ENCODE measurements around the gene SYTL3. TPM values are rescaled to one million over a fixed set of nuclear protein-coding genes. Genes with fewer than 3 reads are reported as not detected.

Gene SYTL3
- total and polyA plus RNA-seq, 2 experiments from 2014 or later, result 0.07 TPM; not detected in 1

- H3K36me3 ChIP-seq (ENCODE audit: insufficient read depth), result 0 out of 2 replicates have a peak, but pooled peaks cover 1% of the 10 kb centered on the region
- H3K4me3 ChIP-seq, result no peak overlapping the region
- H3K9me2 ChIP-seq (ENCODE audit: insufficient read depth), result no peaks in the 10 kb centered on the region
- no peak overlapping the region for H3K4me2 ChIP-seq
- H4K20me1 ChIP-seq (replicated peaks; ENCODE audit: insufficient read depth), result no peaks in the 10 kb centered on the region; the same call in 1 of the 2 replicates
- peaks cover 33% of the 10 kb centered on the region for H3K27me3 Mint-ChIP-seq (ENCODE audit: insufficient read depth, low read depth, poor library complexity)
- DNase-seq (ENCODE audit: low spot score) (no peak), ATAC-seq (no peak)
- H3K4me1 ChIP-seq (ENCODE audit: insufficient read depth), result peaks cover 15% of the 10 kb centered on the region
- H3F3A ChIP-seq (replicated peaks; ENCODE audit: low read depth), result peaks cover 23% of the 10 kb centered on the region; the same call in 1 of the 2 replicates
- H3K27ac ChIP-seq (ENCODE audit: low read depth), result no peak overlapping the region
- H2AFZ ChIP-seq, result no peak overlapping the region
- TF ChIP-seq STAT1 (IDR thresholded peaks at IDR 0.05; ENCODE audit: unreplicated experiment) (no peak), NANOG (IDR thresholded peaks at IDR 0.05; ENCODE audit: borderline replicate concordance) (no peak), ZNF462 (CRISPR knock-in tag; IDR thresholded peaks at IDR 0.05) (no peak), EZH2 (IDR thresholded peaks at IDR 0.05; ENCODE audit: low read depth, unreplicated experiment) (no peak), POLR2AphosphoS5 (IDR thresholded peaks at IDR 0.05; ENCODE audit: low read depth) (no peak), JUNB (IDR thresholded peaks at IDR 0.05; ENCODE audit: unreplicated experiment) (no peak), ZNF114 (CRISPR knock-in tag; IDR thresholded peaks at IDR 0.05) (no peak), ETS1 (IDR thresholded peaks at IDR 0.05) (no peak), REST (IDR thresholded peaks at IDR 0.05; ENCODE audit: unreplicated experiment) (no peak), CTCF (conservative IDR thresholded peaks at IDR 0.05; ENCODE audit: low read depth in 2 of 2) (no peak), ZNF331 (CRISPR knock-in tag; IDR thresholded peaks at IDR 0.05; ENCODE audit: low read depth) (no peak)
- no peaks in the 10 kb centered on the region for H3K27me3 ChIP-seq (ENCODE audit: insufficient read depth)
- no peak overlapping the region for H3K27ac Mint-ChIP-seq
- H3K4me1 Mint-ChIP-seq, result peaks cover 31% of the 10 kb centered on the region
- H3K9me3 Mint-ChIP-seq, result peaks cover 2% of the 10 kb centered on the region; the same call in 2 of the 3 replicates
- peaks cover 9% of the 10 kb centered on the region for H3K36me3 Mint-ChIP-seq (ENCODE audit: low read depth)
- no peak overlapping the region for H3K4me3 Mint-ChIP-seq
- H3K79me2 ChIP-seq (replicated peaks; ENCODE audit: insufficient read depth), result no peaks in the 10 kb centered on the region
Measured at GRCh38 chr6:158759966-158760617, 110.2 kb downstream of the SYTL3 start.
